Measurements from ENCODE around the gene MTX3. TPM values are rescaled to one million over a fixed set of nuclear protein-coding genes. Genes with fewer than 3 reads are reported as not detected.

Gene MTX3
- total RNA-seq, 1 donor from 2014 or later, result 7.5 TPM

GRCh38 chr5:79936002-79936645 lies 54.9 kb downstream of the MTX3 start:
- no peaks in the 10 kb centered on the region for H3K4me1 ChIP-seq
- no peak overlapping the region for H3K4me3 ChIP-seq
- TF ChIP-seq, protein P1, sequence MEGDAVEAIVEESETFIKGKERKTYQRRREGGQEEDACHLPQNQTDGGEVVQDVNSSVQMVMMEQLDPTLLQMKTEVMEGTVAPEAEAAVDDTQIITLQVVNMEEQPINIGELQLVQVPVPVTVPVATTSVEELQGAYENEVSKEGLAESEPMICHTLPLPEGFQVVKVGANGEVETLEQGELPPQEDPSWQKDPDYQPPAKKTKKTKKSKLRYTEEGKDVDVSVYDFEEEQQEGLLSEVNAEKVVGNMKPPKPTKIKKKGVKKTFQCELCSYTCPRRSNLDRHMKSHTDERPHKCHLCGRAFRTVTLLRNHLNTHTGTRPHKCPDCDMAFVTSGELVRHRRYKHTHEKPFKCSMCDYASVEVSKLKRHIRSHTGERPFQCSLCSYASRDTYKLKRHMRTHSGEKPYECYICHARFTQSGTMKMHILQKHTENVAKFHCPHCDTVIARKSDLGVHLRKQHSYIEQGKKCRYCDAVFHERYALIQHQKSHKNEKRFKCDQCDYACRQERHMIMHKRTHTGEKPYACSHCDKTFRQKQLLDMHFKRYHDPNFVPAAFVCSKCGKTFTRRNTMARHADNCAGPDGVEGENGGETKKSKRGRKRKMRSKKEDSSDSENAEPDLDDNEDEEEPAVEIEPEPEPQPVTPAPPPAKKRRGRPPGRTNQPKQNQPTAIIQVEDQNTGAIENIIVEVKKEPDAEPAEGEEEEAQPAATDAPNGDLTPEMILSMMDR (IDR thresholded peaks at IDR 0.05), result no peak
- intact Hi-C loops (cut with DNase I), result no loop called here
- no peaks in the 10 kb centered on the region for H3K36me3 ChIP-seq
- DNase-seq (ENCODE audit: low spot score in 2 of 2), result no peak
- no peak overlapping the region for H3K27ac ChIP-seq
- no peaks in the 10 kb centered on the region for H3K9me3 ChIP-seq
- no peaks in the 10 kb centered on the region for H3K27me3 ChIP-seq

- intact Hi-C loops (cut with DNase I), result no loop called here
- Histone ChIP-seq H3K27me3 (no peaks in the 10 kb centered on the region), H3K27ac (no peak overlapping the region), H3K4me3 (no peak overlapping the region), H3K4me1 (no peaks in the 10 kb centered on the region), H3K9me3 (no peaks in the 10 kb centered on the region), H3K36me3 (no peaks in the 10 kb centered on the region)
- TF ChIP-seq, protein P1 (IDR thresholded peaks at IDR 0.05), result no peak
- no peak for DNase-seq (ENCODE audit: low spot score in 2 of 2)
Measured at GRCh38 chr5:79934681-79935080, 56.4 kb downstream of the MTX3 start.

DNA sequence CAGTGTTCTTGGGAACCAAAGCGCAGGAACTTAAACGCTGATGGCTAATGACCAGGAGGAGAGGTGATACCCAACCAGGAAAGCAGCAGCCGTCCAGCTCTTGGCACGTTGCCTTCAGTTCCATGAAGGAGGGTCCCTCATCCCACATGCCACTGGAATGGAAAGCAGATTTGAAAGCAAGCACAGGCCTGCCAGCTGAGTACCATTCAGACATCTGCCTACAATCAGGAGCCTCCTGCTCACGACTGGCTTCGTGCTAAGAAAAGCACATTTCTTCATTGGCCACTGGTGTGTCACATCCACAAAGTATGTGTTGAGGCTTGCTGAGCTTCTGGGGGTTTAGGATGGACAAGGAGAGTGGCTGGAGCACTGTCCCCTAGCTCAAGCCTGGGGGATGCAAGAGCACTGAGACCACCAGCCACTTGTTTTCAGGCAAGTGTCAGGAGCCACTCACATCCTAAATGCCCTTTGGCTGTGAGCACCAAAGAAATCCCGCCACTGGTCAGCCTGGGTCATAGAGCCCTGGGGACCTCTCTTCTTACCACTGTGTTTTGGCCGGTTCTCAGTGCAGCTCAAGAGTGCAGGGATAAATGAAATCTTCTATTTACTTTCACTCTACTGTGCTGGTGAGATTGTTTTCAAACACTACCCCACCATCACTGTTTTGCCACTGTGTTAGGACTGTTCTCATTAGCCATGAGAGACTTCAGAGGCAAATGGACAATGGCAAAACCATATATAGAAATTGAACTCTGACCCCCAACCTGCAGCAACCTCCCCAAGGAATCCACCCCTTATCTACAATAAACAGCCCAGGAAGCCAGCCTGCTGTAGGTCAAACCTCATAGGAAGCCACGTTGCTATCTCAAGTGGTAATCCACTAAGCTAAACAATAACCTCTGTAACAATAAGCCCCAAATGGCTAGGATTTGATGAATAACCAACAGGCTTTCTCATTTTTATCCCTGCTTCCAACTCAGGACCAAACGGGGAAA lies 58.3 kb downstream of the MTX3 start:
- Histone ChIP-seq H3K9me3 (no peaks in the 10 kb centered on the region), H3K4me1 (no peaks in the 10 kb centered on the region), H3K4me3 (no peak overlapping the region), H3K27ac (no peak overlapping the region), H3K27me3 (no peaks in the 10 kb centered on the region), H3K36me3 (no peaks in the 10 kb centered on the region)
- no peak for DNase-seq (ENCODE audit: low spot score in 2 of 2)
- TF ChIP-seq, protein P1 (IDR thresholded peaks at IDR 0.05), result no peak
- intact Hi-C loops (cut with DNase I), result no loop called here

DNA sequence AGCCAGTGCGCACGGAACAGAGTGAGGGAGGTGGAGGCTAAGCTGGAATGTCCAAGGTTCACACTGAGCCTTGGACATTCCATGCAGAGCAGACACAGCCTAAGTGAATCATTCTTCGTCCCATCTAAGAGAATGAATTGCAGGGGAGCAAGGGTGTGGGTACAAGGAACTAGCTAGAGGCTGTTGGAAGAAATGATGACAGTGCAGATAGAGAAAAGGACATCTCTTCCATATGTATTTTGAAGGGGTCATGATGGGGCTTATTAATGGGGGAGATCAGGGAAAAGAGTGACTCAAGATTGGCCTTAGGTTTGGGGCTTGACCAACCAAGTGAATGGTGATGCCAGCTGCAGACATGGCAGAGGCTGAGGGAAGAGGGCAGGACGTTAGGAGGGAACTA lies 59.2 kb downstream of the MTX3 start:
- Histone ChIP-seq H3K36me3 (no peaks in the 10 kb centered on the region), H3K9me3 (no peaks in the 10 kb centered on the region), H3K27ac (no peak overlapping the region), H3K27me3 (no peaks in the 10 kb centered on the region), H3K4me3 (no peak overlapping the region), H3K4me1 (no peaks in the 10 kb centered on the region)
- DNase-seq (ENCODE audit: low spot score in 2 of 2), result no peak
- TF ChIP-seq, protein P1 (IDR thresholded peaks at IDR 0.05), result no peak
- intact Hi-C loops (cut with DNase I), result no loop called here

DNA sequence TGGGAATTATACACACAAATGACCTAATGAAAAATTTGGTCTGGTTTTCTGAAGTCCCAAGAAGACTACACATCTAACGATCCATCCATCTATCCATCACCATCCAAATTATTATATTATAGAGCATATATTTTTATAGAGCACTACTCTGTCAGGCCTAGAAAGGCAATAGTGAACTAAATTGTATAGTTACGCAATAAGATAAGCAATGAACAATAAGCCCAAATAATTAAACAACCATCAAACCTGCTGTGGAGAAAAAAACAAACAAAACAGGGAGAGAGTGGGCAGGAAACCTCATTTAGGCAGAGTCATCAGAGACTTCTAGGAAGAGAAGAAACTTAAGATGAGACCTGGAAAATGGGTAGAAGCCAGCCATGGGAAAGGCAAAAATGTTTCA lies 59.7 kb downstream of the MTX3 start:
- Histone ChIP-seq H3K27me3 (no peaks in the 10 kb centered on the region), H3K4me1 (no peaks in the 10 kb centered on the region), H3K4me3 (no peak overlapping the region), H3K36me3 (no peaks in the 10 kb centered on the region), H3K9me3 (no peaks in the 10 kb centered on the region), H3K27ac (no peak overlapping the region)
- no peak for DNase-seq (ENCODE audit: low spot score in 2 of 2)
- TF ChIP-seq, protein P1 (IDR thresholded peaks at IDR 0.05), result no peak
- intact Hi-C loops (cut with DNase I), result no loop called here
